Kidney tubule cell (primary cell): ENCODE results near the gene GNL2.

Source experiments
- DNase-seq: peaks from one replicate; pipeline ENCODE4 v3.0.0-alpha.2; 2018; ENCODE audit warnings: low spot score

GNL2 gene

GRCh38 chr1:37595440-37596181, at the start of gene GNL2:
TSS of gene GNL2 (minus strand) at chr1:37595937. CDS start at chr1:37595822, 115 bp downstream.
- peak; percentile 96 for DNase-seq

DNA sequence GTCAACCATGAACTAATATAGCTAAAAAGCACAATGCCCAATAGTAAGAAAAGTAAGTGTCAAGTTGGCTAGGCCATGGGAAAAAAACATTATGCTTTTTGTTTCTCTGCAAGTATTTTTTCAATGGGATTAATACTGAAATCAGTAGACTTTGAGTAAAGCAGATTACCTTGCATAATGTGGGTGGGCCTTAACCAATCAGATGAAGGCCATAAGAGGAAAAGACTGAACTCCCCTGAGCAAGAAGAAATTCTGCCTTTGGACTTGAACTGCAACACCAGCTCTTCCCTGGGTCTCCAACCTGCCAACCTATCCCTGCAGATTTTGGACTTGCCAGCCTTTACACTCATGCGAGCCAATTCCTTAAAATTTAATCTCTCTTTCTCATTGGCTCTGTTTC, 45.3 kb upstream of the GNL2 start:
- DNase-seq: no peak

DNA sequence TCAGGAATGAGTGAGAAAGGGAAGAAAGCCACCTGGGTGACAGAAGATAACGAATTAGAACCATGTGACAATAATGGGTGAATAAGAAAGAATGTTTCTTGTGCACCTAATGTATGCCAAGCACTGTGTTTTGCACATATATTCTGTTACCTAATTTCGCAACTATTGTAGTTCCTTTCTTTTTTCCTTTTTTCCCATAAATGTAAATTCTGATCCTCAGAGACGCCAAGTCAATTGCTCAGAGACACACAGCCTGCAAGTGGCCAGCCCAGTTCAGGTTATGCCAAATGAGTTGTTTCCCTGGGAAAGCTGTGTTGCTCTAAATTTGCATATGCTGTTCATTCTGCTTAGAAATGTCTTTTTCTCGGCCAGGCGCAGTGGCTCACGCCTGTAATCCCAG, 40.7 kb upstream of the GNL2 start:
- DNase-seq: no peak

DNA sequence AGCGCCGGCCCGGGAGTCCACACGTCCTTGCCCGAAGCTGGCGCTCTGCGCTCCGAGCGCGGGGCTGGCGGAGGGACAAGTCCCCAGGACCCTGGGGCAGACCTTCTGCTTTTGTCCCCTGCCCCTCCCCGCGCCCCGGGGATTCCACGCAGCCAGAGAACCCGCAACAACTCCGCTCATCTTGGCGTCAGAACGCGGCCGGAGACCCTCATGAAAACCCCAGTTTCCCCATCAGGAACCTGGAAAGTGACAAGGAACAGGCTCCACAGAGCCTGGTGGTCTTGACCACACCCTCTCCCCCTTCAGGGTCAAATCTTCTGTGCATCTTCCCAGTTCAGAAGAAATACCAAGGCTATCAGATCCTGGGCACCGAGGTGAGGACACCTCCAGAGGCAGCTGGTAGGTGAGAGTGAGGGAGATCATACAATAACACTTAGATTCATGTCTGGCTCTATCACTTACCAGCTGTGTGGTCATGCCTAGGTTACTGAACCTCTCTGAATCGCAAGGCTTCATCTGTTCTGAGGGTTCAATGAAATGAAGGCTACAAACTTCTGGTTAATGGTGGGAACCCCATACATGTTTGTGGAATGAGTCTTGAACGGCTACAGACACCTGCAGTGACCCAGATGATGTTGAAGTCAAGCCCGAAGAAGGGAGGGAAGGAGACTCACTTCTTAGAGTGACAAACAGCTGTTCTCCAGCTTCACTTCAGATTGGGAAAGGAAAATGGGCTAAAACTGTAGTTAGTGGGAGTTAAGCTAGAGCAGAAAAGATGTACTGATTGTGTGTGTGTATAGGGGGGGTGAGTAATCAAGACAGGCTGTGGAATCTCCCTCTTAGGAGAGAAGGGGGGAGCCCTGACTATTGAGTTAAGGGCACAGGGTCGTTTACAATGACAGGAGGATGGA, 39.5 kb upstream of the GNL2 start:
- no peak for DNase-seq

DNA sequence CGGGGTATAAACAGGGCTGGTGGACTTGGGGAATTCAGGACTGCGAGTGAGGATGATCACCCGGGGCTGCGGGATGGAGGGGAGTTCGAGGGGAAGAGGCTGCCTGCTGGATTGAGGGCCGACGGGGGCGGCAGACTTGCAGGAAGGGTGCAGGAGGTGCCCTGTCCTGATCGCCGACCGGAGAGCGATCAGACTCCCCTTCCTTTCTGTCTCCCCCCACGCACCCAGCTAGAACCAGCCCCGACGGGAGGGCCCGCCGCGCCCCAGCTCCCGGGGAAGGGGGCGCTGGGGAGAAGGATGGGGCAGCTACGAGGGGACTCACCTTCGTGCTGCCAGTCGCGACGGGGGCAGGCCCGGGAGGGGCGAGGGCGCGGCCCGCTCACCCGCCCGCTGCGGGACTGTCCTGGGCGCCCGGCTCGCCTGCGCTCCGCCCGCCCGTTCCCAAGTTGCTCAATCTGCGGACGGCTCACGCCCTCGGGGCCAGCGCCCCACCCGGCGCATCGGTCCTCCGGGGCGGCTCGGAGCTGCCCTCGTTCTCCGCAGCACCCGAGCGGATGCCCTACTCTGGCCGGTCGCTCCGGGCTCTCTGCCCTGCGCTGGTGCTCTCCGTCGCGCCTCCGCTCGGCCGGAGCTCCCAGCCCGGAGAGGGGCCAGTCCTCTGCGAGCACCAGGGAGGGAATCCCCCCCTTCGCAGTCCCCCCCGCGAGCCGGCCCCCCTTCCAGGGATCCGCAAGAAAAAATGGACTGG, 38.7 kb upstream of the GNL2 start, which contains the start of gene RSPO1:
Gene RSPO1, minus strand, starts transcription at position 649 of the 748 bp plus-strand sequence. CDS start 5,231 bp downstream, outside the sequence.
- DNase-seq: peak; percentile 4

DNA sequence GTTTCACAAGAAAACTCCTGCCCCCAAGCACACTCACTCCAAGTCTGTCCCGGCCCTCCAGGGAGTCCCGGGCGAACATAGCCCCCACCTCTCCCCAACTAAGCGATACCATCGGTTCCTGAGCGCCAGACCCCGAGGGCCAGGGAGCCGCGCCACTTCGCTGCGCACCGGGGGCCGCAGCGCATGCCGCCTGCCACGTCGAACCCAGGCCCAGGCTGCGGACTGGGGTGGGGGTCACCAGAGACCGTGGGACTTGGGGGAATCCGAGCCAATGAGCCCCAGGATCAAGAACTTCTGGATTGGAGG, 38.2 kb upstream of the GNL2 start:
- no peak for DNase-seq

- DNase-seq: no peak
Measured at GRCh38 chr1:37633040-37633937, 37.6 kb upstream of the GNL2 start.

- no peak for DNase-seq
Measured at GRCh38 chr1:37631036-37631435, 35.3 kb upstream of the GNL2 start.

GRCh38 chr1:37630426-37631028, 34.8 kb upstream of the GNL2 start:
- no peak for DNase-seq

- DNase-seq: peak; percentile 47
Measured at GRCh38 chr1:37629726-37630425, 34.1 kb upstream of the GNL2 start.

DNA sequence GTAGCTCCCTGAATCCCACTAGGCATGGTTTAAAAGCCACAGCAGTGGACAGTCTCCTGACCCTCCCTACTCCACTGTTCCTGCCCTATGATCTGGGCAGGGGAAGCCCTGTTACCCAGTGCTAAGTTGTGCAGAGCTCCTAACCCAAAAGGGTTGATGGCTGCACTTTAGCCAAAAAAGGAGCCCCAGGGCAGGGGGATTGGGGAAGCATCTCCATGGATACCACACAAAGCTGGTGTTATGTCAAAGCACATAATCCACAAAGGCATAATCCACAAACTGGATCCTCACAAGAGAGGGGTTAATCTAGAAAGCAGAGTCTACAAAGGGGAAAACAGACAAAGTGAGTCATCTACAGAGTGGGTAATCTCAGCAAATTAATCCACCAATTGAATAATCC, 33.3 kb upstream of the GNL2 start:
- no peak for DNase-seq

GRCh38 chr1:37628026-37628556, 32.4 kb upstream of the GNL2 start:
- no peak for DNase-seq

DNA sequence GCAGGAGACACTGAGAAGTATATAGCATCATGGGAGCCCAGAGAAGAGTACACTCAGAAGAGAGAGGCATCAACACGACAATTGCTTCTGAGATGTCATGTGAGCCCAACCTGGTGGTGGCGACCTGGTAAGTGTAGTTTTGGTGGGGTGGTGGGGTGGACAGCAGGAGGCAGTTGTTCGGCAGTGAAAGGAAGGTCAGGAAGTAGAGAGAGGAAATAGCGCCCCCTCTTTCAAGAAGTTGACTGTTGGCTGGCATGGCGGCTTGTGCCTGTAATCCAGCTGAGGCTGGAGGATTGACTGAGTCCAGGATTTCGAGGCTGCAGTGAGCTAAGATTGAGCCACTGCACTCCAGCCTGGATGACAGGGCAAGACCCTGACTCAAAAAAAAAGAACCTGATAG, 26.4 kb upstream of the GNL2 start:
- no peak for DNase-seq

DNA sequence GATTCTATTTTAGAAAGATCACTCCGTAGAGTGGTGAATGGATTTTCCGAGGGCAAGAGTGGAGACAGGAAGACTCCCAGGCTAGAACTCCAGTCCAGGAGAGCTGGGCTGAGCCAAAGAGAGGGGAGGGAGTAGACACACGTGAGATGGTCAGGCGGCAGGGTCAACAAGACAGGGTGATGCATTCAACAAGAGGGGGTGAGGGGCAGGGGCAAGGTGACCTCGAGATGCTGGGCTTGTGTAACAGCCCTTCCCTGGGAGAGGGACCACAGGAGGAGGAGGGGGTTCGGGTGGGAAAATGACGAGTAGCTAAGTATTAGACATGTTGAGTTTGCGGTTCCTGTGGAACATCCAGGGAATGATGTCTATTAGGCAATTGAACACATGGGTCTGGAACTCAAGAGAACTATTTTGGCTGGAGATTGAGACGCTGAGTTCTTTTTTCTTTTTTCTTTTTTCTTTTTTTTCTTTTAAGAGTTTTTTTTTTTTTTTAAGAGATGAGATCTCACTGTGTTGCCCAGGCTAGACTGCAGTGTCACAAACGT, 25.7 kb upstream of the GNL2 start:
- no peak for DNase-seq

GRCh38 chr1:37620707-37621106, 25.0 kb upstream of the GNL2 start:
- no peak for DNase-seq

DNA sequence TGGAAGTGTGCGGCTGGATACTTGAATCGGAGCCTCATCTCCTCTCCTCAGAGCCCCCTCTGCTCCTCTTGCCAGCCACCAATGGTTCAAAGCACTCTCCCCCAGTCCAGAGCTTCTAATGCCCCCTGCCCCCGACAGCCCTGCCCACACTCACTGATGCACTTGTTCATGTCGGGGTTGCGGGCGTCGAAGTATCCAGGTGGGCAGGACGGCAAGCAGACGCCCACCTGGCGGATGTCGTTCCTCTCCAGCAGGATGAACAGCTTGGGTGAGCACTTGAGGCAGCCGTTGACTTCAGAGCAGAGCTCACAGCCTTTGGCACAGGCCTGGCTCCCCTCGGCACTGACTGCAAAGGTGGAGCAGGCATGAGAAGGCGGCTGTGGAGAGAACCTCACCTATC, 20.6 kb upstream of the GNL2 start:
- no peak for DNase-seq

- DNase-seq: no peak
Measured at GRCh38 chr1:37614105-37614504, 18.4 kb upstream of the GNL2 start.

- DNase-seq: no peak
Measured at GRCh38 chr1:37612186-37612585, 16.4 kb upstream of the GNL2 start.

- no peak for DNase-seq
Measured at GRCh38 chr1:37609994-37610393, 14.3 kb upstream of the GNL2 start.

GRCh38 chr1:37609002-37609401, 13.3 kb upstream of the GNL2 start:
- DNase-seq: no peak
